Measurements from ENCODE around the gene TENM4.

The TENM4 gene

GRCh38 chr11:78977009-78977408 is 463.8 kb downstream of the TENM4 start:
- Histone ChIP-seq H3K4me1 (ENCODE audit: control insufficient read depth in 2 of 2, insufficient read depth in 2 of 2, low read length in 2 of 2) (no peaks in the 10 kb centered on the region), H3K9ac (ENCODE audit: low read depth in 1 of 2, low read length in 2 of 2) (no peak overlapping the region), H3K4me3 (ENCODE audit: low read length in 2 of 2) (no peak overlapping the region), H3K27ac (ENCODE audit: low read depth in 2 of 2, low read length in 2 of 2) (no peak overlapping the region), H3K9me3 (ENCODE audit: control insufficient read depth in 2 of 2, low read length in 2 of 2) (no peaks in the 10 kb centered on the region), H3K36me3 (ENCODE audit: control insufficient read depth in 2 of 2, insufficient read depth in 2 of 2, low read length in 2 of 2) (no peaks in the 10 kb centered on the region), H3K27me3 (ENCODE audit: control insufficient read depth in 2 of 2, insufficient read depth in 2 of 2, low read length in 2 of 2) (no peaks in the 10 kb centered on the region)

- Histone ChIP-seq H3K36me3 (ENCODE audit: control insufficient read depth in 2 of 2, insufficient read depth in 2 of 2, low read length in 2 of 2) (no peaks in the 10 kb centered on the region), H3K4me1 (ENCODE audit: control insufficient read depth in 2 of 2, insufficient read depth in 2 of 2, low read length in 2 of 2) (no peaks in the 10 kb centered on the region), H3K27me3 (ENCODE audit: control insufficient read depth in 2 of 2, insufficient read depth in 2 of 2, low read length in 2 of 2) (no peaks in the 10 kb centered on the region), H3K27ac (ENCODE audit: low read depth in 2 of 2, low read length in 2 of 2) (no peak overlapping the region), H3K9ac (ENCODE audit: low read depth in 1 of 2, low read length in 2 of 2) (no peak overlapping the region), H3K4me3 (ENCODE audit: low read length in 2 of 2) (no peak overlapping the region), H3K9me3 (ENCODE audit: control insufficient read depth in 2 of 2, low read length in 2 of 2) (no peaks in the 10 kb centered on the region)
Measured at GRCh38 chr11:78975081-78975480, 465.7 kb downstream of the TENM4 start.

GRCh38 chr11:78973876-78974275 is 467.0 kb downstream of the TENM4 start:
- Histone ChIP-seq H3K36me3 (ENCODE audit: control insufficient read depth in 2 of 2, insufficient read depth in 2 of 2, low read length in 2 of 2) (no peaks in the 10 kb centered on the region), H3K9me3 (ENCODE audit: control insufficient read depth in 2 of 2, low read length in 2 of 2) (no peaks in the 10 kb centered on the region), H3K9ac (ENCODE audit: low read depth in 1 of 2, low read length in 2 of 2) (no peak overlapping the region), H3K4me1 (ENCODE audit: control insufficient read depth in 2 of 2, insufficient read depth in 2 of 2, low read length in 2 of 2) (no peaks in the 10 kb centered on the region), H3K4me3 (ENCODE audit: low read length in 2 of 2) (no peak overlapping the region), H3K27ac (ENCODE audit: low read depth in 2 of 2, low read length in 2 of 2) (no peak overlapping the region), H3K27me3 (ENCODE audit: control insufficient read depth in 2 of 2, insufficient read depth in 2 of 2, low read length in 2 of 2) (no peaks in the 10 kb centered on the region)

DNA sequence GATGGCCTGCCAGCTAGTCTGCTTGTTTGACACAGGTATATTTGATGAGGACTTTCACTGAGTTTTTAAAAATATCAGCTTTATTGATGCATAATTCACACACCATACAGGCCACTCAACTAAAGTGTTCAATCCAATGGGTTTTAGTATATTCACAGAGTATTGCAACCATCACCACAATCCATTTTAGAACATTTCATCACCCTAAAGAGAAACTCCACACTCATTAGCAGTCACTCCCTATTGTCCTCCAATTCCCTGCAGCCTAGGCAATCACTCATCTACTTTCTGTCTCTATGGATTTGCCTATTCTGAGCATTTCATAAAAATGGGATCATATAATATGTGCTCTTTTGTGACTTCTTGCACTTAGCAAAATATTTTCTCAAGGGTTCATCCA is 468.2 kb downstream of the TENM4 start:
- Histone ChIP-seq H3K36me3 (ENCODE audit: control insufficient read depth in 2 of 2, insufficient read depth in 2 of 2, low read length in 2 of 2) (no peaks in the 10 kb centered on the region), H3K4me3 (ENCODE audit: low read length in 2 of 2) (no peak overlapping the region), H3K4me1 (ENCODE audit: control insufficient read depth in 2 of 2, insufficient read depth in 2 of 2, low read length in 2 of 2) (no peaks in the 10 kb centered on the region), H3K9me3 (ENCODE audit: control insufficient read depth in 2 of 2, low read length in 2 of 2) (no peaks in the 10 kb centered on the region), H3K9ac (ENCODE audit: low read depth in 1 of 2, low read length in 2 of 2) (no peak overlapping the region), H3K27me3 (ENCODE audit: control insufficient read depth in 2 of 2, insufficient read depth in 2 of 2, low read length in 2 of 2) (no peaks in the 10 kb centered on the region), H3K27ac (ENCODE audit: low read depth in 2 of 2, low read length in 2 of 2) (no peak overlapping the region)

DNA sequence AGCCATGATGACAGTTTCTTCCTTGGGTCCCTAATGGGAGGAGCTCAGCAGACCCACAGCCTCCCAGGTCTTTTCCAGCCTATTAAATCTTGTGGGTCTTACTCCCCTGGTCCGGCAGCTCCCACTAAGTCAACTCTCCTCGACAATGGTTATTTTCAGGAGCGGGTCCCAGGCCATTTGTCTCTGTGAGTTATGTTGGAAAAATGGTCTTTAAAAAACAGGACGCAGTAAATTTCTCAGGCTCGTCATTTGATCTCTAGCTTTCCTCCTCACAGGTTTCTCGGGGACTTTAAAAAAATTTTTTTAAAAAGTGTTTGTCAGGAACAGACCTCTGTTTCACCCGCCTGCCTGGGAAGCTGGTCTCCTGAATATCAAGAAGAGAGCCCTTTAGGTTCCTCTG is 468.7 kb downstream of the TENM4 start:
- H3K27ac ChIP-seq (ENCODE audit: low read depth in 2 of 2, low read length in 2 of 2) = no peak overlapping the region
- no peak overlapping the region for H3K4me3 ChIP-seq (ENCODE audit: low read length in 2 of 2)
- H3K36me3 ChIP-seq (ENCODE audit: control insufficient read depth in 2 of 2, insufficient read depth in 2 of 2, low read length in 2 of 2) = no peaks in the 10 kb centered on the region
- H3K27me3 ChIP-seq (ENCODE audit: control insufficient read depth in 2 of 2, insufficient read depth in 2 of 2, low read length in 2 of 2) = no peaks in the 10 kb centered on the region
- H3K4me1 ChIP-seq (ENCODE audit: control insufficient read depth in 2 of 2, insufficient read depth in 2 of 2, low read length in 2 of 2) = no peaks in the 10 kb centered on the region
- H3K9ac ChIP-seq (ENCODE audit: low read depth in 1 of 2, low read length in 2 of 2) = no peak overlapping the region
- H3K9me3 ChIP-seq (ENCODE audit: control insufficient read depth in 2 of 2, low read length in 2 of 2) = no peaks in the 10 kb centered on the region

GRCh38 chr11:78967811-78968210 is 473.0 kb downstream of the TENM4 start:
- peaks cover 0 to 7% of the 10 kb centered on the region in 2 donors for H3K27me3 ChIP-seq (ENCODE audit: control insufficient read depth in 2 of 2, insufficient read depth in 2 of 2, low read length in 2 of 2)
- H3K4me1 ChIP-seq (ENCODE audit: control insufficient read depth in 2 of 2, insufficient read depth in 2 of 2, low read length in 2 of 2) = no peaks in the 10 kb centered on the region
- H3K9ac ChIP-seq (ENCODE audit: low read depth in 1 of 2, low read length in 2 of 2) = no peak overlapping the region
- H3K9me3 ChIP-seq (ENCODE audit: control insufficient read depth in 2 of 2, low read length in 2 of 2) = no peaks in the 10 kb centered on the region
- H3K27ac ChIP-seq (ENCODE audit: low read depth in 2 of 2, low read length in 2 of 2) = no peak overlapping the region
- no peak overlapping the region for H3K4me3 ChIP-seq (ENCODE audit: low read length in 2 of 2)
- H3K36me3 ChIP-seq (ENCODE audit: control insufficient read depth in 2 of 2, insufficient read depth in 2 of 2, low read length in 2 of 2) = no peaks in the 10 kb centered on the region

GRCh38 chr11:78965432-78965831 is 475.4 kb downstream of the TENM4 start:
- H3K27me3 ChIP-seq (ENCODE audit: control insufficient read depth in 2 of 2, insufficient read depth in 2 of 2, low read length in 2 of 2) = peaks cover 0 to 10% of the 10 kb centered on the region in 2 donors
- no peak overlapping the region for H3K27ac ChIP-seq (ENCODE audit: low read depth in 2 of 2, low read length in 2 of 2)
- no peaks in the 10 kb centered on the region for H3K36me3 ChIP-seq (ENCODE audit: control insufficient read depth in 2 of 2, insufficient read depth in 2 of 2, low read length in 2 of 2)
- H3K9ac ChIP-seq (ENCODE audit: low read depth in 1 of 2, low read length in 2 of 2) = no peak overlapping the region
- H3K4me3 ChIP-seq (ENCODE audit: low read length in 2 of 2) = no peak overlapping the region
- no peaks in the 10 kb centered on the region for H3K4me1 ChIP-seq (ENCODE audit: control insufficient read depth in 2 of 2, insufficient read depth in 2 of 2, low read length in 2 of 2)
- no peaks in the 10 kb centered on the region for H3K9me3 ChIP-seq (ENCODE audit: control insufficient read depth in 2 of 2, low read length in 2 of 2)

- peaks cover 0 to 10% of the 10 kb centered on the region in 2 donors for H3K27me3 ChIP-seq (ENCODE audit: control insufficient read depth in 2 of 2, insufficient read depth in 2 of 2, low read length in 2 of 2)
- H3K4me3 ChIP-seq (ENCODE audit: low read length in 2 of 2) = no peak overlapping the region
- H3K9ac ChIP-seq (ENCODE audit: low read depth in 1 of 2, low read length in 2 of 2) = no peak overlapping the region
- H3K9me3 ChIP-seq (ENCODE audit: control insufficient read depth in 2 of 2, low read length in 2 of 2) = no peaks in the 10 kb centered on the region
- no peaks in the 10 kb centered on the region for H3K4me1 ChIP-seq (ENCODE audit: control insufficient read depth in 2 of 2, insufficient read depth in 2 of 2, low read length in 2 of 2)
- no peaks in the 10 kb centered on the region for H3K36me3 ChIP-seq (ENCODE audit: control insufficient read depth in 2 of 2, insufficient read depth in 2 of 2, low read length in 2 of 2)
- H3K27ac ChIP-seq (ENCODE audit: low read depth in 2 of 2, low read length in 2 of 2) = no peak overlapping the region
Measured at GRCh38 chr11:78961937-78962701, 478.7 kb downstream of the TENM4 start.

- Histone ChIP-seq H3K27ac (ENCODE audit: low read depth in 2 of 2, low read length in 2 of 2) (no peak overlapping the region), H3K4me1 (ENCODE audit: control insufficient read depth in 2 of 2, insufficient read depth in 2 of 2, low read length in 2 of 2) (no peaks in the 10 kb centered on the region), H3K27me3 (ENCODE audit: control insufficient read depth in 2 of 2, insufficient read depth in 2 of 2, low read length in 2 of 2) (peaks cover 0 to 5% of the 10 kb centered on the region in 2 donors), H3K9ac (ENCODE audit: low read depth in 1 of 2, low read length in 2 of 2) (no peak overlapping the region), H3K9me3 (ENCODE audit: control insufficient read depth in 2 of 2, low read length in 2 of 2) (no peaks in the 10 kb centered on the region), H3K36me3 (ENCODE audit: control insufficient read depth in 2 of 2, insufficient read depth in 2 of 2, low read length in 2 of 2) (no peaks in the 10 kb centered on the region), H3K4me3 (ENCODE audit: low read length in 2 of 2) (no peak overlapping the region)
Measured at GRCh38 chr11:78961247-78961646, 479.6 kb downstream of the TENM4 start.

GRCh38 chr11:78958444-78958843 is 482.4 kb downstream of the TENM4 start:
- Histone ChIP-seq H3K36me3 (ENCODE audit: control insufficient read depth in 2 of 2, insufficient read depth in 2 of 2, low read length in 2 of 2) (no peaks in the 10 kb centered on the region), H3K27ac (ENCODE audit: low read depth in 2 of 2, low read length in 2 of 2) (no peak overlapping the region), H3K27me3 (ENCODE audit: control insufficient read depth in 2 of 2, insufficient read depth in 2 of 2, low read length in 2 of 2) (peaks cover 0 to 5% of the 10 kb centered on the region in 2 donors), H3K4me3 (ENCODE audit: low read length in 2 of 2) (no peak overlapping the region), H3K9ac (ENCODE audit: low read depth in 1 of 2, low read length in 2 of 2) (no peak overlapping the region), H3K9me3 (ENCODE audit: control insufficient read depth in 2 of 2, low read length in 2 of 2) (no peaks in the 10 kb centered on the region), H3K4me1 (ENCODE audit: control insufficient read depth in 2 of 2, insufficient read depth in 2 of 2, low read length in 2 of 2) (no peaks in the 10 kb centered on the region)

Measured in mucosa of rectum (tissue), 2 donors.